Ecto neural progenitor cell (in vitro differentiated cells): ENCODE results near the gene SORCS3.
A peak's percentile ranks its signal among the peaks of the same experiment; 100 is the strongest.

Experiments used
- DNase-seq: peaks from one replicate; pipeline ENCODE4 v3.0.0-alpha.2; 2018; ENCODE audit warnings: low spot score

Gene SORCS3

DNA sequence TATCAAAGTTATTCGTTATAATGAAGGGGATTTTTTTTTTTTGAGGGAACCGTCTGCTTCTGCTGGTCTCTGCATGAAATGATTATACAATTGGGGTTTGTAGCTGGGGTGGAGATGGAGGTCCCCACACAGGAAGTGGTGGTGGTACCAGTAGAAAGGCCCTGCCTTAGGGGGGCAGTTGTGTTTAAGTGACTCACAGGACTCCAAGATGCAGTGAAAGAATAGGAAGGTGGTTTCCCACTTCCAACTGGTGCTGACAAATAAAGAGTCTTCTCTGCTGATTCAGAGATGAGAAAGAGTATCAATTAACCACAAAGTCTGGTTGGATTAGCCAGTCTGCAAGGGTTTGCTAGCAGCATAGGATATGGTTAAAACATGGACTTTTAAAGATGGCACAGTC is 376.0 kb downstream of the SORCS3 start:
- DNase-seq: no peak

DNA sequence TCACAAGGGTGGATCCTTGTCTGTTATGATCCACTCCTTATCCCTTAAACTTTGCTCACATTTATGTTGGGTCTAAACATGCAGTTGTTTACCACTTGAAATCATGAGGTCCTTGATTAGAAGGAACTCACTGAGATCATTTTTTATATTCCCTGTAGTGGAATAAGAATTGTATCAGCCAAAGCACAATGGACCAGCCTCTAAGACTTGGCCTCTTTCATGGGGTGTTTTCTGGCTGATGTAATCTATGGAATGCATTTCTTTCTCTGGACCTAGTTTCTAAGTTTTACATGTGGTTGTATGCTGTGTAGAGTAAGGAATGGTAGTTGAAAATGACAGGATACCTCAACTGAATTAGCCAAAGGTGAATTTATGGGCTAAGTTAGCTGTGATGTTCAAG is 376.6 kb downstream of the SORCS3 start:
- no peak for DNase-seq

DNA sequence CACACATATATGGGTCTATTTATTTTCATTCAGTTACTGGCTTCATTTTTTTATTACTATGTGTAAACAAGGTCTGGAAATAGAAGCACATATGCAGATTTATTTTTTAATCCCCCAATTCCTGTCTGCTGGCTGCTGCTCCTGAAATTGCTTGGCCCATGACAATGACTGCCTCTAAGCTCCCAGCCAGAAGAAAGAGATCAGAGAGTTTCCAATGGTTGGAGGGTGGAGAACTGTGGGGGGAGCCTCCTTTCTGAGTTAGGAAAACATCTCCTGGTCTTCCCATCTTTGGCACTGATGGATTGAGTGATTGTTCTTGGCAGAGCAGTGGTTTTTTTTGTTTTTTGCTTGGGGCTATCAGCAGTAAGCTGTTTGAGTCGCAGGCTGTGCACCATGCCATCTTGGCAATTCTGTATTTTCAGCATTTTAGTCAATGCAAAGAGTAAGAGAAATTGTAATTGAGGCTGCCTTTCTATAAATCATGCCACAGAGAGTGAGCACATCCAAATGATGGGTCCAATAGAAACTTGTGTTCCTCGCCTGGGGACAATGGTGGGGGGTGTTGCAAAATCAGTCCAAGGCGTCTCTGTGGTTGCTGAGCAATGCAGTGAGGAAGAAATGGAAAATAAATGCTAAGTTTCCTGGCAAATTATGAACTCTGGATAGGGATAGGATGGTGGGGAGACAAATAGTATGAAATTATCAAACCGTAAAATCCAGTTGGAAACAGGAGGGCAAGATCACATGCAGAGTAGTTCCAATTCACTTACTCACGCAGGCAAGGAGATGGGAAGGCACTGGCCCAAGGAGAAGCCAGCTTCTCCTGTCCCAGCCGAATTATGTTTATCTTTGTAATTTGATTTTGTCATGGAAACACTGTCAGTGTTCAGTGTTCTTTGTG is 382.4 kb downstream of the SORCS3 start:
- no peak for DNase-seq

DNA sequence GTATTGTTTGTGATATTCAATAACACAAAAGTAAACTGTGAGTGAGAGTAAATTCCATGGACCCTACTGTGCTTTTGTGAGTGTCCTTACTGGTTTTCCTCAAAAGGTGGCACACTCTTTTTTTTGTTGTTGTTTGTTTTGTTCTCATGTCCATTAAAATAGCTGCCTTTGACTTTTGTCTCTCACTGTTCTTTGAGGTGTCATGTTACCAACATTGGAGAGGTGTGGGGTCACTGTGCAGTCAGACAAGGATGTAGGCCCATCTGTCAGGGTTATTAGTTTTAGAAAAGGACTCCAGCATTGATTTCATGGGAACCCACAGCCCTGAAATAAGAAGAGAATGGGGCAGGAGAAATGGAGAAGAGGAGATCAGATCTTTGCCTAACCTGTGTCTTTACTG is 383.1 kb downstream of the SORCS3 start:
- no peak for DNase-seq

DNA sequence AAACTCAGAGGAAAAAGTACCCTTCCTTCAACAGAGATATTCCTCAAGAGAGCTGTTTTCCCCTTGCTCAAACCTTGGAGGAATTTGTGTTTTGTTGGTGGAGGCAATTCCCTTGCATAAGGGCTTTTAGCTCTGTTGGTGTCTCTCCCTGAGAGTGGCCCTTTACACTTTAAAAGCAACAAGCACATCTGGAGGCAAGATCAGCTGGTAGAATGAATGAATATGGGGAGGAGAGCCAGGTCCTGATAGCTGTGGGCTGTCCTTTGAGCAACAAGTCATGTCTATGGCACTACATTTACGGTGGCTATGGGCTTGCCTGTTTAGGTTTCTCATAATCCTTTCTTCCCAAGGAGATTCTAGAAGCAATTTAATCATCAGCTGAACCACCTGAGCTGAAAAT is 384.0 kb downstream of the SORCS3 start:
- DNase-seq: no peak

DNA sequence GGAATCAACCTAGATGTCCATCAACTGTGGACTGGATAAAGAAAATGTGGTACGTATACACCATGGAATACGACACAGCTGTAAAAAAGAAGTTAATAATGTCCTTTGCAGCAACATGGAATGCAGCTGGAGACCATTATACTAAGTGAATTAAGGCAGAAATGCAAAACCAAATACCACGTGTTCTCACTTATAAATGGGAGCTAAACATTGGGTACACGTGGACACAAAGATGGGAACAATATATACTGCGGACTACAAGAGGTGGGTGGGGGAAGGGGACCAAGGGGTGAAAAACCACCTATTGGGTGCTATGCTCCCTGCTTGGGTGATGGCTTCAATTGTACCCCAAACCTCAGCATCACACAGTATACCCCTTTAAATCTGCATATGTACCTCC is 385.5 kb downstream of the SORCS3 start:
- no peak for DNase-seq

DNA sequence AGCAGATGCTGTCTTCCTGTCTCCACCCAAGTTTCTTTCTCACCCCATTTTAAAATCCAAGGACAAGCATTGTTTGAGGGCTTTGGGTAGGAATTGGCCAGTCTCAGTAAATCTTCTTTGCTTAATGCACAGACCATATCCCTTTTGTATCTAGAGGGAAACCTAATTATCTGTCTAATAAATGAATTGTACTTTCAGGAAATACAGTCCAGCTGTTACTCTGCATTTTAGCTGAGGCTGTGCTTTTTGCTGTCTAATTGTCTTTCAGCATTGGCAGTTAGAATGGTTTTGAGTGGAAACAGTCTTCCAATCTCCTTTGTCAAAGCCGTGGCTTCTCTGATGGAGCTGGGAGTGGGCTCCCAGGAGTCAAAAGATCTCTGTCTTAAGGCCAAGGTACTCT is 388.2 kb downstream of the SORCS3 start:
- no peak for DNase-seq

DNA sequence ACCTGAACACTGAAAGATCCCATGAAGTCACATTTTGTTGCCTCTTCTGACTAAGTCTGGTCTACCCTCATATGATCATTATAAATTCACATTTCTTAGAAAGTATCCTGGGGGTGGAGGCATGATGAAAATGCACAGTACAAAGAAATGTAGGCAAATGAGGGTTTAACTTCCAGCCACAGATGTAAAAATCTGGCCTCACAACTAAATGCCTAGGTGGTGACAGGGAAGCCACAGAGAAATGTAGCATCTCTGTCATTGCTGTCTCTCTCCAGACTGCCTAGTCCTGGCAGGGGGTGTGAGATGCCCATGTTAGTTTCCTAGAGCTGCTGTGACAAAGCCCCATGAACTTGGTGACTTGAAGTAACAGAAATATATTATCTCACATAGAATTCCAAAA is 395.9 kb downstream of the SORCS3 start:
- DNase-seq: no peak

DNA sequence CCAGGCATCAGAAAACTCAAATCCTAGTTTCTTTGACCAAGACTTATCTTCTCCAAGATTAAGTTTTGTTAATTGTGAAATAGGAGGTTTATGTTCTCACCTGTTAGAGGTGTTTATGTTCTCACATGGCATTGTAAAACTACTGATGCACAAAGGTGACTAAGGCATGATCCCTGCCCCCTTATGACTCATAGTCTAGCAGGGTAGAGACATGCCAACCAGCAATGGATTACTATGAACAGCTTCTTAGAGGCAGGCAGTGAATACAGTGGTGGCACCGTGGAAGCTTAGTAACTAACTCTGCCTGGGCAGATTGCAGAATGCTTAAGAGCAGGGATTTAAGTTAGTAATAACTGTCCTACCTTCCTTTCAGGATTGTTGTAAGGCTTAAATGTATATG is 400.9 kb downstream of the SORCS3 start:
- DNase-seq: no peak

DNA sequence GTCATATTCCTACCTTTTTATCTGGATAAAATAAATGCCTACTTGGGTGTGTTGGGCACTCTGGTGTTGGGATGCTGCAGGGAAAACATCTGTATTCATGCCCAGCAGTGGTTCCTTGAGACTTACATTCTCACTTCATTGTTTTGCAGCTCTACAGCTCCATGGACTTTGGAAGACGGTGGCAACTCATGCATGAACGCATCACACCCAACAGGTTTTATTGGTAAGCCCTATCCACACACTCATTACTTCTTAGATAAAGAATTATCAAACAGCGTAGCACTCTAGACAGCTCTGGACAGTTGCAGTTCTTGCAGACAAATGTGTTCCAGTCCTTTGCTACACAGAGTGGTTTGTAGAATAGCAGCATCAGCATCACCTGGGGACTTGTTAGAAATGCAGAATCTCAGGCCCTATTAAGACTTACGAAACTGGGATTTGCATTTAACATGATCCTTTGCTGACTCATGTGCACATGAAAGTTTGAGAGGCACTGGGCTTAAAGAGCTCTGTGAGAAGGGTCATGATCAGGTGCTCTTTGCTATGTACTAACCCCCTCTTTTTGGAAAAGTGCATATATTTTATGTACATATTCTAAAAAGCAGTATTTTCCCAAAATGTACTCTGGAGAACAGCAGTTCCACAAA is 401.9 kb downstream of the SORCS3 start:
- DNase-seq: no peak

DNA sequence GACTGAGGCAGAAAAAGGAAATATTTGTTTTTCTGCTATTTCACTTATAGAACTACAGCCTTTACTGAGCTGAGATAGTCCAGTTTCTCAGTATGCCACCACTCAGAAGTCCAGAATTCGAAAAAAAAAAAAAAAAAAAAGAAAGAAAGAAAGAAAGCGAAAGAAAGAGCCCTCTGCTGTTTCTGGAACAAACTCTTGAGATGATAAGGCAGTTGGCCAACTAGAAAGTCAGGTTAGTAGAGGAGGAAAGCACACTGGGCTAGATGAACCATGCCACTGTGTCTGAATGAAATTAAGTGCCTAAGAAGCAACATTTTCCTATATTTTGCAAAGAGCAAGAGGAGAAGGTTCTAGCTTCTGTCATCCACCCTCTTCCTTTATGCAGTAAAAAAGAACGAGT is 403.8 kb downstream of the SORCS3 start:
- DNase-seq: no peak

DNA sequence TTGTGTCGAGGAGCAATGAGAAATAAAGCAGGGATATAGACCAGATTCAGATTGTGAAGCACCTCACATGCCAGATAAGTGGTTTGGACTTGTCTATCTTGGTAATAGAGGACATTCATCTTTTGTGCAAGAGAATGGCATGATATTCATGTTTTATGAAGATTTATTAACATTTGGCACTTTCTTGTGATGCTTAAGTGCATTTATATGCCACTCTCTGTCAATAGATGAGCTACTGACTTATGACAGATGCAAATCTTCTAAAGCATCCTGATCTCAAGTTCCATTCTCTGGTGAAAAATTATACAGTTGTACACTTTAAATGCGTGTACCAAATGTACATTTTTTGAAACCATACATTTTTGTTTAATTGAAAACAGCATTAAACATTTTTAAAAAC is 415.3 kb downstream of the SORCS3 start:
- DNase-seq: no peak

DNA sequence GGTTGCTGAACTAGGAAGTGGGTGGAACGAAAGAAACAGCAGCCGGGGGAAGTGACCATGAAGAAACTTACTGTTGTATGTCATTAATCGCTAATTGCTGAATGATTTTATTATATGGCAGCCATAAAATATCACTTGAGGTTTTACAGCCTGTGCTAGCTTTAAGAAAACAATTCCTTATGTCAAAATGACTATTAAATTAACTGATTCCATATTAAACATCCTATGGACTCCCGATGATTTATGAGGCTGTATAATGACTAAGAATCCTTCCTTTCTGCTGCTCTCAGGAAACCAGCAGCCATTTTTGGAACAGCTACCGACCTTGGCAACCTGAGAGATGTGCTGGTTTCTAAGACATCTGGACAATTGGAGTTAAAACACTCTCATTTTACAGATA is 421.9 kb downstream of the SORCS3 start:
- DNase-seq: no peak

DNA sequence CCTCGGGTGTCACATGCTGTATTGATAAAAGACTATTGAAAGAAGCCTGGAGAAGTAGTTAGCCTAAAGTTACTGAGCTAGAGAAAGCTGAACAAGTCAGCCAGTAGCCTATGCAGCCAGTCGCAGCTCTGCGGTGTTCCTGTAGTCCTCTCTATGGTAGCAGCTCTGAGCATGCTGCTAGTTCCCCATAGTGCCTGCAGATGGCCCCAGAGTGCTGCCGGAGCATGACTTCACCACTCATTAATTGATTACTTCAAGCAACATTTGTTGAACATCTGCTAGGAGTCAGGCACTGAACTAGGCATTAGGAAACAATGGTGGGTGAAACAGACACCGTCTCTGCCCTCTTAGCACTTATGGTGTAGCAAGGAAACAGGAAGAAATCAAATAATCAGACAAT is 422.7 kb downstream of the SORCS3 start:
- DNase-seq: peak; percentile 72

DNA sequence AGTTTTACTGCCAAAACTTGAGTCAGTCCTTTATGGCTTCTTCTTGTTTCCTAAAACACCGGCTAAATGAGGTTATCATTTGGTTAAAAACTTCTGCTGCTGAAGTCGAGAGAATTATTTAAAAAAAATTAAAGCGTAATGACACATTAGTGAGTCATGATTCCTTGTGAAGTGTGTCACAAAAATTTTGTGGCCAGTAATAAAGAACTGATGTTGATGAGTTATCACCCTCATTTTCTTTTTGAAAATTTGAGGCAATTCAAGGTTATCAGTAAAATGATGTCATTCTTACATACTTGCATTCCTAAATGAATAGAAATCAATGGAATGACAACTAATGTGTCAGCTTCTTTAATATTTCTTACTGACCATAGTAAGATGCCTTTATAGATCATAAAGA is 427.4 kb downstream of the SORCS3 start:
- no peak for DNase-seq

DNA sequence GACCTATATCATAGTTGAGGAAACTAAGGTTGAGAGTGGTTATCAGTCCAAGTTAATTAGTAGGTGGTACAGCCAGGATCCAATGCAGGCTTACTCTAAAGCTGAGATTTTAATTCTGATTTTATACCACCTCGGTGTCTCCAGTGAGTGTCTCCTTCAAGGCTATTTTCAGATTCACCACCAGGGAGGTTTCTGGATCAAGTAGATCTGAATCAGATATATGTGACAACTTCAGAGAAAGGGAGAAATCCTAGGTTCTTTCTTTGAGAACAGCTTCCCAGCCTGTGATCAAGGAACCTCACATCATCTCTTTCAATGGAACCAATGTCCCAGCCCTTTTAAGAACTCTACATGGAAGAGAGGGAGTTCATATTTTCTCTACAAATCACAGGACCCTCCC is 429.2 kb downstream of the SORCS3 start:
- DNase-seq: no peak

DNA sequence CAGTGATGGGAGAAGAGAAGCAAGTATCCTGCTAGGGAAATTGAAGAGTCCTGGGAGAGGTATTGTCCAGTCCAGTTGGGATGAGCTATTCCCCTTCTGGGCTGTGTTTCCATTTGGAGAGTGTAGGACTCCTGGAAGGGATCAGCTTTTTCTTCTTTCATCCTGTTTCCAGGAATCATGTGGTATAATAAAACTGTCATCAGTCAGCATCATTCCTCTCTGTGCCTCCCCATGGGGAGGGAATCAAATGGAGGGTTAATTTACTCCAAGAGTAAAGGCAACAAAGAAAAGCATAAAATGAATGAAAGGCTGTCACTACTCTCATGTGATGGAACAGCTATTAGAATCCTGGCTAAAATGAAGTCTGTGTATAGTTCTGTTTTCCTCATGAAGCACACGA is 429.9 kb downstream of the SORCS3 start:
- no peak for DNase-seq

DNA sequence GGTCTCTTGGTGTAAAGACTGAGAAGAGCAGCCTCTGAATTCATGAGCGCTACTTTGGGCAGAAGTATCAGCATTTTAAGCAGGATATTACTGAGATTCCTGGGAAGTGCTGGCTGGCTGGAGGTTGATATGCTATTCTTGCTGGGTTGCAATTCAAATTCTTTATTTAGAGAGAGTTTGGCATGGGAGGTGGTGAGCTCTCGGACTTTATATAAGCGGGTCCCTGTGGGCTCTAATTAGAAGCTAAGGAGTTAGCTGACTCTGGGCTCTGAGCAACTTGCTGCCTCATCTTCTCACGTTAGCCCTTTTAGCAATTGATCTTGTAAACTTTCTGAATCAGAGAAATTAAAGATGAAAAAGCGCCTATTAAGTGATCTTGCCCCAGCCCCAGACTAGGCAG is 430.9 kb downstream of the SORCS3 start:
- no peak for DNase-seq

DNA sequence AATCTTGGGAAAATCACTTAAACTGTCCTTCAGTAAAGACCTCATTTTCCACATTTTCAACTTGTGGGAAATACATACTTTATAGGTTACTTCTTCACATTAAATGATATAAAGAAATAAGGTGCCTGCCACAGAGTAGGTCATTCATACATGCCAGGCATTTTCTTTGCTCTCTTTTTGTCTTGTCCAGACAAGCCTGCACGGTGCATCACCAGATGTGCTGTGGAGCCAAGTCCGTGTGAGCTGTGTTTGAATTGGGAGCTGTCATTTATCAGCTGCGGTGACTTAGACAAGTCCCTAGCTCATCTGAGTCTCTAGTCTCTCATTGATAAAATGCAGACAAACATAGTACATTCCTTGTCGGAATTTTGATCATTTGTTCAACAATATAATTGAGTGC is 432.9 kb downstream of the SORCS3 start:
- DNase-seq: no peak

DNA sequence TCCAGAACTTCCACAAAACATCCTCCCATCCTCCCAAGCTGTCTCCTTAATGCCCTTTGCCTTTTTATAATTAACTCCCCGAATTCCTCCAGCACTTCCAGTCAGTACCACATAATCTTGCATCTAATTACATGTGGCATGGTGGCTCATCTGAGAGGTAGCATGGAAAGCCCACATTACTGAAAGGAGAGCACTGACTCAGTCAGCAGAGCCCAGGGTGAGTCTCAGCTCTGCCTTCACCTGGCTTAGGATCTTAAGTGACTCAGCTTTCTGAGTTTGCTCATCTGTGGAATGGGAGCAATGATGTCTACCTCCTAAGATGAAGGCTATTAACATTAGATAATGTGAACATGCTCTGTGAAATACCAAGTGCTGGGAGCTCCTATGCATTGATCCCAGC is 433.9 kb downstream of the SORCS3 start:
- no peak for DNase-seq

DNA sequence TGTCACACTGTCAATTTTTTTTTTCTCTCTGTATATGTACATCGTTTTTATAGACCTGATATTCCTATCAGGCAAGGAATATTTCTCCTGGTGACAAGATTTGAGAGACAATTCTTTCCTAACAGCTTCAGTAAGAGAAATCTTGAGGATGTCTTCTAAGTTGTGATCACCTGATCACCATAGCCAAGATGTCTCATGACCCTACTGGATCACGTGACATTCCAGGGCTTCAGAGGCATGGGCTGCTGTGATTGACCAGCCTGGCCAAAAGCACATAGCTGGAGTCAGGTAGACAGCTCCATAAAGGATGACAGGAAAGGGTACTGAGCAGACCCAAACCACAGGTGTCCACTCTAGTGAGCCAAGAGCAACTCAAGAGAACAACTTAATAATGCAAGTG is 444.9 kb downstream of the SORCS3 start:
- no peak for DNase-seq

DNA sequence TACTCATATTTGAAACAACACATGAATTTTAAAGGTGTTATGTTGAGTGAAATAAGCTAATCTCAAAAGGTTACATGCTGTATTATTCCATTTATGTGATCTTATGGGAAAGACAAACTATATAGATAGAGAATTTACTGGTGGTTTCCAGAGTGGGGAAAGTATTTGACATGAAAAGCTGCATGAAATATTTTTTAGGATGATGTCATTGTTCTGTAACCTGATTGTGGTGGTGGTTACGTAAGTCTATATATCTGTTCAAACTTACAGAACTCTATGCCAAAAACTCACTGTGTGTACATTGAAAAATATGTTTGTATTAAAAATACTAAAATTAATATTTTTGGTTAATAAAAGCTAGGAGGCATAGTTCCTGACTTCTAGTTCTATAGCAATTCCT is 453.0 kb downstream of the SORCS3 start:
- no peak for DNase-seq

DNA sequence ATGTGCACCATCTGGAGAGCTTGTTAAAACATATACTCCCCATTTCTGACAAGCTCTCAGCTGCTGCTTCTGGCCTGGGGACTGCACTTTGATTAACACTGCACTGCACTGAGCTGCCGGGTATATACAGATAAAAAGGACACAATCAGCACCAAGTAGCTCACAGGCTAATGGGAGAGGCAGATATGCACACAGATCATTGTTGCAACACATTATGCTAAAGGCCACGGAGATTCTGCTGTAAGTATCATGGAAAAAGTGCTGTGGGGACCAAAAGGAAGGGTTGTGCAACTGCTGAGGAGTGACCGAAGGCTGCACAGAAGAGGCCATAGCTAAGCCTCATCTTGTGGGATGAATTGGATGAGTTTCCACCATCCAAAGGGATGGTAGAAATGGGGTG is 455.2 kb downstream of the SORCS3 start:
- DNase-seq: no peak

DNA sequence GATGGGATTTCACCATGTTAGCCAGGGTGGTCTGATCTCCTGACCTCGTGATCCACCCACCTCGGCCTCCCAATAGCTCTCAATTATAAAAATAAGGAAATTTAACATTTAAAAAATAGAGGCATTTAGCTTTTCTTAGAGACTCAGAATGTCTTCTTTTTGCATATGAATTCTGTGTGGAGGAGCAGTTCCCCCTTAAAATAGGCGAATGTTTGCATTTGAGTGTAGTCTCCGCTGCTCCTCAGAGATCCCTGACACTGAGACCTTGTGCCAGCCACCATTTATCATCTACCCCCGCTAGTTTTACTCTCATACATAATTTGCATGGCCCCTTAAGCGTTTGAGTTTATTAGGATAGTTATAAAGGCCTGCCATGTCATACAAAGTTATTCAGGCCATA is 461.9 kb downstream of the SORCS3 start:
- no peak for DNase-seq
